Stromal cell of bone marrow (primary cell): Measurements from ENCODE around the gene KRTAP5-6.

ENCODE experiments used
- DNase-seq: peaks from one replicate; pipeline ENCODE4 v3.0.0-alpha.2; 2012; ENCODE audit warnings: low read depth

Gene KRTAP5-6

GRCh38 chr11:1733716-1734640 lies 37.0 kb downstream of the KRTAP5-6 start:
- DNase-seq, result no peak

GRCh38 chr11:1734641-1735081 lies 37.7 kb downstream of the KRTAP5-6 start:
- DNase-seq, result no peak

- no peak for DNase-seq
Observed at GRCh38 chr11:1735271-1735670, 38.3 kb downstream of the KRTAP5-6 start.

DNA sequence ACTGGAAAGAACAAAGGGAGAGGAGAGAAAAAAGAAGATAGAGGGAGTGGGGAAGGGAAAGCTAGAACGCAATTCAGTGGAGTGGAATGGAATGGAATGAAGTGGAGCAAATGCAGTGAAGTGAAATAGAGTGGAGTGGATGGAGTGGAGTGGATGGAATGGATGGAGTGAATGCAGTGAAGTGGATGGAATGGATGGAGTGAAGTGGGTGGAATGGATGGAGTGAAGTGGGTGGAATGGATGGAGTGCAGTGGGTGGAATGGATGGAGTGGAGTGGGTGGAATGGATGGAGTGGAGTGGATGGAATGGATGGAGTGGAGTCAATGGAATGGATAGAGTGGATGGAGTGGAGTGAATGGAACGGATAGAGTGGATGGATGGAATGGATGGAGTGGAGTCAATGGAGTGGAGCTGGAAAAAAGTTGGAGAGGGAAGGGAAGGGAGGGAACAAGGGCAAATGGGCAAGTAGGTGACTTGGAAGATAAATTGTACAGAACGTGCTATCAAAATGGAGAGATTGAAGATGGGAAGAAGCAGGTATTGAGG lies 39.5 kb downstream of the KRTAP5-6 start:
- no peak for DNase-seq

DNA sequence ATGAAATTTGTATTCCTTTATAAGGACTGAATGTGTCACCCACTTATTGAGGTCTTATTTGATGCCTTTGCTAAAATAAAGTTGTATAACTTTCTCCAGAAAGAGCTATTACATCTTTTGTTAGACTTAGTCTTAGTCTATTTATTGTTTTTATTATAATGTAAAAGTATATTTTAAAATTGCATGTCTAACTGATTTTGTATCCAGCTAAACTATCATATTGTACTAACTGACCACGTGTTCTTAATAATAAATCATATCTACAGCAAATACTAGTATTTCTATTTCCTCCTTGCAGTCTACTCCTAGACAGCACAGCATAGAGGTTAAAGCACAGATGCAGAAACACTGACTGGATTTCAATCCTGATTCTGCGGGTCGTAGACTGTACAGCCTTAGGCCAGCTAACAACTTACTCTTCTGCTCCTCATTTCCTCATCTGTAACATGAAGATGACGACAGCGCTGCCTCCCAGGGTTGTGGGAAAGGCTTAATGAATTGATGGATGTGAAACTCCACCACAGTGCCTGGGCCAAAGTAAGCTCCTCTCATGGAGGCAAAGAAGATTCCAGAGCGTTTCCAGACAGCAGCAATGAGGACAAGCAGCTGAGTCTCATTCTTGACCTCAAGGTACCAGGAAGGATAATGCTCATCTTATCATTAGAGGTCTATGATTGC lies 40.2 kb downstream of the KRTAP5-6 start:
- no peak for DNase-seq

DNA sequence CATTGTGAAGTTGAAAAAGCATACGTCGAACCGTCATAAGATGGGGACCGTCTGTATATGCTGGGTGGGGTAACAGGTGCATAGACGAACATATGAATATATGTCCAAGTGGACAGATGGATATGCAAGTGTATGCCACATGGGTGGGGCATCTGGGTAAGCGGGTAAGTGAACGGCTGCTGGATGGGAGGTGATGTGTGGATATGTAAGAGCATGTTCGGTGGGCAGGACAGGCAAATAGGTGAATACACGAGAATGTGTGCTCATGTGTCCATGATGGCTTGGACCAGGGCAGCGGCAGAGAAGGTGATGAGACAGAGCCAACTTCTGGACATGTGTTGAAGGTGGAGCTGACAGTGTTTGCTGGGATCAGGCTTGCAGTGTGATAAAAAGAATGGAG lies 41.4 kb downstream of the KRTAP5-6 start:
- no peak for DNase-seq

DNA sequence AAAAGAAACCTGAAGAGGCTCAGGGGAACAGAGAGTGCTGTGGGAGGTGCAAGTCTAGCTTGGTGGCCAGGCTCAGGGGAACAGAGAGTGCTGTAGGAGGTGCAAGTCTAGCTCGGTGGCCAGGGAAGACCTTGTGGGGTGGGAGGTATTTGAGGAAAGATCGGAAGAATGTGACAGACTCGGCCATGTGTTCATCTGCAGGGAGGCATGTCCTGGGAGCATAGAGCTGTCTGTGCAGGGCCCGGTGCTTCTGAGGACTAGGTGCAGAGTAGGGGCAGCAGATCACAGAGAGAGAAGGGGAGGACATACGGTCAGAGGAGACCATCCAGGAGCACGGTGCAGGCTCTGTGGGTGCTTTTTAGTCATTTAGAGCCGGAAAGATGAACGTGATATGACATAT lies 42.6 kb downstream of the KRTAP5-6 start:
- no peak for DNase-seq

- DNase-seq, result no peak
Observed at GRCh38 chr11:1740786-1741530, 44.0 kb downstream of the KRTAP5-6 start.

GRCh38 chr11:1741741-1742140 lies 44.7 kb downstream of the KRTAP5-6 start:
- no peak for DNase-seq

DNA sequence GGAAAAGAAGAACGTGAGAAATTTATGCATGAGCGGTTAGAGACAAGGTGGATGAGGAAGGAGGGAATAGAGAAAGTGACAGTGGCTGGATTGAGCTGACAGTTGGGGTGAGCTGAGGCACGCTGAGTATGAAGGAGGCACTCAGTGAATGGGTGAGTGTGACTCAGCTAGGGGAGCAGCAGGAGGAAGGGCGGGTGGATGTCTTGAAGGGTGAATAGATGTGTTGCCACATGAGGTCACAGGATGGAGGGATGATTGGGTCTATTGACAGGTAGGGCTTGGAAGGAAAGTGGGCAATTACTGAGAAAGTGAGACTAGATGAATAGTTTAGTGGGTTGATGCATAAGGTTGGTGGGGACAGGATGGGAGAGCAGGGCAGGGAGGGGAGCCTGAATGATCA lies 45.4 kb downstream of the KRTAP5-6 start:
- no peak for DNase-seq

DNA sequence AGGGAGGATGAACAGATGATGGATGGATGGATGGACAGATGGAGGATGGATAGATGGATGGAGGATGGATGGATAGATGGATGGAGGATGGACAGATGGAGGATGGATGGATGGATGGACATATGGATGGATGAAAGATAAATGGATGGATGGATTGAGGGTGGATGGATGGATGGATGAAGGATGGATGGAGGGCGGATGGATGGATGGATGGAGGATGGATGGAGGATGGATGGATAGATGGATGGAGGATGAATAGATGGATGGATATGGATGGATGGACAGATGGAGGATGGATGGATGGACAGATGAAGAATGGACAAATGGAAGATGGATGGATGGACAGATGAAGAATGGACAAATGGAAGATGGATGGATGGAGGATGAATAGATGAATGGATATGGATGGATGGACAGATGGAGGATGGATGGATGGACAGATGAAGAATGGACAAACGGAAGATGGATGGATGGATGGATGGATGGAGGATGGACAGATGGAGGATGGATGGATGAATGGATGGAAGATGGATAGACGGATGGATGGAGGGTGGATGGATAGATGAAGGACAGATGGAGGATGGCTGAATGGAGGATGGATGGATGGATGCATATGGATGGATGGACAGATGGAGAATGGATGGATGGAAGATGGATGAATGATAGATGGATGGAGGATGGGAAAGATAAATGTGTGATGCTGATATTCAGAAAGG lies 46.0 kb downstream of the KRTAP5-6 start:
- DNase-seq, result no peak

DNA sequence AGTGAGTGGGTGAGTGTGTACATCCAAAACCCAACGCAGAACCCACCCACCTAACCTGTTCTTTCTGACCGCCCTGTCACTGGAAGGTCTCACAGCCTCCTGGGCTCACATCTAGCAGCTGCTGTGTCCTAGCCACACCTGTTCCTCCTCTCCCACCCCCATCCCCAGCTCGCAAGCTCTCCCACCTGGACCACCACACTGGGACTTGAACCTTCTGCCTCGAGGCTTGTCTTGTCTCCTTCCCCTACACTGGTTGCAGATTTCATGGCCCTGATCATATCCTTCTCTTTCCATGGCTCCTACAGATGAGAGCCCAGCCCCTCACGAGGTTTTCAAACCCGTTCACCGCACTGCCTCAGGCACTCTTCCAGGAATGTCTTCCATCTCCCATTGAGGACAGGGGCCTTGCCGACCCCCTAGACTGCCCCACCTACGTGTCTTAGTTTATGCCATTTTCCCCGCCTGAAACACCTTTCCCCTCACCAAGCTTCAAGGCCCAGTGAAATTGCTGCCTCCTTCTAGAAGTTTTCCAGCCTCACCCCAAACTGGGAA lies 46.7 kb downstream of the KRTAP5-6 start:
- DNase-seq, result no peak

DNA sequence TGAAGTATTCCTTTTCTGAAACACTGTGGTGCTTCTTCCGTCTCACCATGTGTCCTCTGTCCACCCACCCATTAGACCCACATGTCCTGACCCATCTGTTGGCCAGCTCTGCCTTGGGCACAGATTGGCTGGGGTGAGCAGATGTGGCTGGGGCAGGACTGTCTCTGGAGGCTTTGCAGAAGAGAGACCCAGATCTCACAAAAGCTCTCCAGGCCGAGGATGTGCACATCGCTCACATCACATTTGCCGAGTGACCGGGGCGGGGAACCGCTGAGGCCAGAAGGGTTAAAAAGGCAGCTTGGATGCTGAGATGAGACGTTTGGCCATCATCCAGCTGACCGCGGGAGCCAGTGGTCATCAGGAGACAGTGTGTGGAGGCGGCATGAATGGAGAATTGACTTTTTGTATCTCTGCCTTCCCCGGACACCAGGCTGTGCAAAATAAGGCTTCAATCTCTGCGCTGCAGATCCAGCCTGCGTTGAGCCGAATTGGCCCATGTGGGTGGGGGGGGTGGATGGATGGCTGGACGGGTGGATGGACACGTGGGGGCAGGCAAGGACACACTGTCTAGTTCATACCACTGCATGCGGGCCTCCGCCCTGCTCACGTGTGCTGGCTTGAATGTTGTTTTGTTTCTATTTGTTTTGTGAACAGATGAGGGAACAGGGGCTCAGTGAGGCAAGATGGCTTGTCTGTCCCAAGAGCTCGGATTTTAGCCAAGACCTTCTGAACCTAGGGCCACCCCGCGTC lies 47.3 kb downstream of the KRTAP5-6 start:
- DNase-seq, result no peak

DNA sequence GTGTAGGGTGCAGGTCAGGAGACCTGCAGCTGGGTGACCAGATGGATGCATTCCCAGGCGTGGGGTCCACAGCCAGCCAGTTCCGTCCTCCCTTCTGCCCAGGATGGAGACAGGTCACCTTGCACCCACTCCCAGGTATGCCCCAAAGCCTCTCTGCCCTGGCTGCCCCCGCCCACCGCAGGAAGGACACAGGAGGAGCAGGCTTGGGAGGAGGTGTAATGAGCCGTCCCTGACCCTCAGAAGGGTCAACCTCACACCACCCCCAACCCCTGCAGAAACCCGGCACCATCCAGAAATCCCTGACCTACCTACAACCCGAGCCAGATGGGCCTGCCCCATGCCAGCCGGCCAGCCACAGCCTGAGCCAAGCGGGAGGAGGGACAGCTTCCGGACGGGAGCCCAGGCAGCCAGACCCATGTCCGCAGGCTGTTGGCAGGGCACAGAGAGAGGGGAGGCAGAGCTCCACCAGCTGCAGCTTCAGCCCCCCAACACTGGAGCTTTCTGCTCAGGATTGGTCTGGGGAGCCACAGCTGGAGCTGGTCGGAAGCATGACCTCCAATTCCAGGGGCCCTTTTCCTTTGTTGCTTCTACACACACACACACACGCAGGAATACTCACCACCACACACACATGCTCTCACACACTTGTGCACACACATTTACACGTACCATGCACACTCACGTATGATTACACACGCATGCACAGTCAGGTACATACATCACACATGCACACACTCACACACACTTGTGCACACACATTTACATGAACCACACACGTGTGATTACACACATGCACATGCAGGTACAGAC lies 48.1 kb downstream of the KRTAP5-6 start:
- DNase-seq, result no peak

- DNase-seq, result no peak
Observed at GRCh38 chr11:1745701-1746320, 48.8 kb downstream of the KRTAP5-6 start.

- DNase-seq, result no peak
Observed at GRCh38 chr11:1746511-1746931, 49.5 kb downstream of the KRTAP5-6 start.

GRCh38 chr11:1746956-1747752 lies 50.2 kb downstream of the KRTAP5-6 start:
- DNase-seq, result no peak
